ENCODE measurements around the gene RNH1.

Gene RNH1

DNA sequence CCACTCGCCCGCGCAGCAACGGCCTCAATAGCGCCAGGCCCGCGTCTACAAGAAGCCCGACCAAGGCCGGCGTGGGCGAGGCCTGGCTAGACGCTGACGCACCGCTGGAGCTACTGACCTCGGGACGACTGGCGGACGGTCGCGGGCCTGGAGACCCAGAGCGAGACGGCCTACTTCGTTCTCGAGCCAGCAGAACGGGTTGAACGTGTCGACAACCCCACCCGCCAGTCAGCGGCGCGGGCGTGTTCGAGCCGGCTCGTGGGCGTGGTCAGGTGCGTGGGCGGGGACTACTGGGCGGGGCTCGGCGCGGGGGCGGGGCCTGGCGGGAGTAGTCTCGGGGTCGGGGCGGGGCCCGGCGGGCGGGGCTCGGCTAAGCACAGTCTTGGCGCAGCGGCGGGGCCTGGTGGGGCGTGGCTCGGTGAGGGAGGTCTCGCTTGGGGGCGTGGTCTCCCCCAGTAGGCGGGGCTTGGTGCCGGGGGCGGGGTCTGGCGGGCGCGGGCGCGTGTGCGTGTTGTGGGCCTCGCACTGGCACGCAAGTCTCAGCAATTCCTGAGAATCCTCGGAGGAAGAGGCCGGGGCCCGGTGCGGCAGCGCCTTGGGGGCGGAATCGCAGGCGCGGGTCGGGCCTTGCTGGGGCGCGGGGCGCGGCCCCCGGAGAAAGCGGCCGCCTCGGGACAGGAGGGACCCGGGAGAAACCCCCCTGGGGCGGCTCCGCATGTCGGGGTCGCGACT lies at the start of gene RNH1:
Gene RNH1, minus strand, starts transcription at position 248 of the 732 bp plus-strand sequence. CDS start 5,080 bp downstream, outside the sequence.
- peak; percentile 98 to 99 for DNase-seq
- Histone ChIP-seq H3K27ac (peak within 1 kb of the TSS; percentile 96 to 99), H3K4me1 (peaks cover 5 to 48% (median 44%) of the 10 kb centered on the region in 4 donors), H3K27me3 (no peaks in the 10 kb centered on the region), H3K36me3 (peaks cover 0 to 37% (median 14%) of the 10 kb centered on the region in 3 donors), H3K9me3 (no peaks in the 10 kb centered on the region), H3K4me3 (peak within 1 kb of the TSS; percentile 72 to 82)
- no peak for TF ChIP-seq CTCF (IDR thresholded peaks at IDR 0.05)
- intact Hi-C loops (cut with DNase I; ENCODE audit: low total_unique reads), result no loop called here

DNA sequence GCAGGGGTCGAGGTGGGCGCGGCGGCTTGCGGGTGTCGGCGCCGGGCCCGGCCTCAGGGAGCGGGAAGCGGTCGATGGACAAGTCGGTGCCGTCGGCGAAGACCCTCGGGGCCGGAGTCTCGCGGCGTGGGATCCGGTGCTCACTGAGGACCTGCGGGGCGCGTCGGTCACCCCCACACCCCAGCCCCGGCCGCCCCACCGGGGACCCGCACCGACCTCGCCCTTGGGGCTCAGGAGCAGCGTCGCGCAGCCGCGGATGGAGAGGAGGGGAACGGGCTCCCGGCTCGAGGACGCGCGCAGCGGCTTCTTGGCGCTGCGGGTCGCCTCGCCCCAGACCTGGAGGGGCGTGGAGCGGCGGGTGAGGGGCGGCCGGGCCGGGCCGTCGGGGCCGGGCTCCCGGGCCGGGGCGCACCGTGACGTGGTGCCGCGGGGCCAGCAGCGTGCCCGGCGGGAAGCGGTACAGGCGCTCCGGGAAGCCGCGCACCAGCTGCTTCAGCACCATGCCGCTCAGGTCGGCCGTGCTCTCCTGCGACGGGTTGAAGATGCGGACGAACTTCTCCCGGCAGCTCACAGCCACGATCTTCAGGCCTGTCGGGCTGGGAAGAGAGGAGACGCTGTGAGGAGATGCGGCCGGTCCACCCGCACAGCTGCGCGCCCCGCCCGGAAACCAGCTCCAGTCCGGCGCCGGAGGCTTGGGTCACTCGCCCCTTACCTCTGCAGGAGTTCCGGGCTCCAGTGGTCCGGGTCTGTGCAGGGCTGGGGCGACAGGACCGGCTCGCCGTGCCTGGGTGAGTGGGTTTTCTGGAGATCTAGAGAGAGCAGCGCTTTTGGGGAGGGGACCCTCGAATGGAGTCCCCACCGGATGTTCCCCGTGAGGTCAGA lies 49.0 kb upstream of the RNH1 start:
- peaks cover 13 to 87% of the 10 kb centered on the region in 2 donors for H3K27me3 ChIP-seq
- no peaks in the 10 kb centered on the region for H3K36me3 ChIP-seq
- DNase-seq, result no peak
- intact Hi-C loops (cut with DNase I; ENCODE audit: low total_unique reads), result loop anchor here (2.0 kb wide), 1 partner anchor 173 kb away; no protein-coding TSS in a partner anchor
- H3K9me3 ChIP-seq, result no peaks in the 10 kb centered on the region
- no peak overlapping the region for H3K4me3 ChIP-seq
- H3K27ac ChIP-seq, result no peak overlapping the region
- H3K4me1 ChIP-seq, result peaks cover 0 to 33% (median 24%) of the 10 kb centered on the region in 4 donors
- TF ChIP-seq CTCF (IDR thresholded peaks at IDR 0.05), result no peak

GRCh38 chr11:555227-555779 lies 48.3 kb upstream of the RNH1 start:
- Histone ChIP-seq H3K27ac (no peak overlapping the region), H3K36me3 (no peaks in the 10 kb centered on the region), H3K9me3 (no peaks in the 10 kb centered on the region), H3K4me3 (peak overlapping the region in 1 of 2 donors; percentile 35), H3K27me3 (peaks cover 13 to 94% of the 10 kb centered on the region in 2 donors), H3K4me1 (peaks cover 0 to 29% (median 22%) of the 10 kb centered on the region in 4 donors)
- TF ChIP-seq CTCF (IDR thresholded peaks at IDR 0.05), result peak in 1 of 2 experiments; percentile 11
- intact Hi-C loops (cut with DNase I; ENCODE audit: low total_unique reads), result loop anchor here (2.0 kb wide), 1 partner anchor 173 kb away; no protein-coding TSS in a partner anchor
- no peak for DNase-seq

DNA sequence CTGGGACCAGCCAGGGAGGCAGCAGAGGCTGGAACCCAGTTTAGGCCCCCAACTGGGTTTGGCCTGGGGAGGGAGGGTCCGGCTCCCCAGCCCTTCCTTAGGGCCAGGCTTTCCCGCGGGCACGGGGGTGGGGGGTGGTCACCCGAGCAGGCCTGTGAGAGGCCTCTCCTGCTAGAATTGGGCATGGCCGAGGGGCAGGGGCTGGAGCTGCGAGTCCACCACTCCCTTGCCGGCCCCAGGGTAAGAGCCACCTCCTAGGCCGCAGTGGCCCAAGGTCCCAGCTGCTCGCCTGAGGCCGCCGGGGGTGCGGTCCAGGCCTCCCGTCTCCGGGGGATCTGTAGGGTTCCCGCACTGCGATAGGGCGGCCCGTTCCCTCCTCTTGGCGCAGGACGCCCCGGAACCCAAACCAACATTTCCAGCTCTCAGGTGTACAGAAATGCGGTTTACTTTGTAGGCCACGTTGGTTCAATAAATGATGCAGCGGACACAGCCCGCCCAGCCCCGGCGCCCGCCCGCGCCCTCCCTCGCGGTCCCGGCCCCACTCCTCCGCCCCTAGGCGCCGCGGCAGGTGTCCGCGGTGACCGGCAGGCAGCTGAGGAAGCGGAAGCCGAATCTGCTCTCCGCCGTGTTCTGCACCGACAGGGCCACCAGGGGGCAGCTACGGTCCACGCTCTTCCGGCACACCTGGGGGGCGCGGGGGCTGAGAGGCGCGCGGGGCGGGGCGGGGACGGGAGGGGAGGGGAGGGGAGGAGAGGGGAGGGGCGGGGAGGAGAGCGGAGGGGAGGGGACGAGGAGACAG lies 47.6 kb upstream of the RNH1 start:
- Histone ChIP-seq H3K27ac (no peak overlapping the region), H3K4me1 (peaks cover 0 to 23% (median 18%) of the 10 kb centered on the region in 4 donors), H3K36me3 (no peaks in the 10 kb centered on the region), H3K4me3 (peak overlapping the region in 1 of 2 donors; percentile 35), H3K9me3 (no peaks in the 10 kb centered on the region), H3K27me3 (peaks cover 13 to 100% of the 10 kb centered on the region in 2 donors)
- TF ChIP-seq CTCF (IDR thresholded peaks at IDR 0.05), result peak; percentile 47 to 54
- intact Hi-C loops (cut with DNase I; ENCODE audit: low total_unique reads), result loop anchor here (2.0 kb wide), 1 partner anchor 174 kb away; no protein-coding TSS in a partner anchor
- DNase-seq, result no peak

GRCh38 chr11:553988-554340 lies 46.9 kb upstream of the RNH1 start:
- H3K27me3 ChIP-seq, result peaks cover 13 to 99% of the 10 kb centered on the region in 2 donors
- DNase-seq, result no peak
- no peaks in the 10 kb centered on the region for H3K9me3 ChIP-seq
- no peak overlapping the region for H3K4me3 ChIP-seq
- TF ChIP-seq CTCF (IDR thresholded peaks at IDR 0.05), result no peak
- no peak overlapping the region for H3K27ac ChIP-seq
- intact Hi-C loops (cut with DNase I; ENCODE audit: low total_unique reads), result loop anchor here (2.0 kb wide), 1 partner anchor 175 kb away; no protein-coding TSS in a partner anchor
- H3K4me1 ChIP-seq, result peaks cover 0 to 23% (median 18%) of the 10 kb centered on the region in 4 donors
- H3K36me3 ChIP-seq, result no peaks in the 10 kb centered on the region
